SJCRH30 (cell line): Measurements from ENCODE around the gene GPR55. TPM values are rescaled to one million over a fixed set of nuclear protein-coding genes. Genes with fewer than 3 reads are reported as not detected.
A peak's percentile ranks its signal among the peaks of the same experiment; 100 is the strongest.

Source experiments
- DNase-seq, 2 experiments: peaks; one replicate each; pipeline ENCODE4 v3.0.0-alpha.2; 2015 to 2020
- H3K27ac ChIP-seq: fragments of 250-450 bp; sonication (Bioruptor Pico); 2 replicates; pipeline ENCODE4 v1.5.1; 2020; ENCODE audit warnings: mild to moderate bottlenecking, moderate library complexity
- H3K27me3 ChIP-seq: fragments of 250-450 bp; sonication (Bioruptor Pico); 2 replicates; pipeline ENCODE4 v1.5.1; 2020; ENCODE audit warnings: mild to moderate bottlenecking, moderate library complexity
- H3K36me3 ChIP-seq: fragments of 250-450 bp; sonication (Bioruptor Pico); 2 replicates; pipeline ENCODE4 v1.5.1; 2020; ENCODE audit warnings: mild to moderate bottlenecking, moderate library complexity
- H3K4me1 ChIP-seq: fragments of 250-450 bp; sonication (Bioruptor Pico); 2 replicates; pipeline ENCODE4 v1.5.1; 2020; ENCODE audit warnings: mild to moderate bottlenecking, moderate library complexity
- H3K4me3 ChIP-seq: fragments of 250-450 bp; sonication (Bioruptor Pico); 2 replicates; pipeline ENCODE4 v1.5.1; 2020; ENCODE audit warnings: mild to moderate bottlenecking, moderate library complexity
- H3K9me3 ChIP-seq: fragments of 250-450 bp; sonication (Bioruptor Pico); replicated peaks from 2 replicates; pipeline ENCODE4 v1.5.1; 2020; ENCODE audit warnings: mild to moderate bottlenecking, moderate library complexity
- total RNA-seq: library from RNA; depleted of rRNA; stranded (reverse); fragments of >200 nt; shearing (Covaris generic); gene quantifications from 2 replicates; pipeline ENCODE4 v1.2.3, GENCODE V29; 2014

GPR55 gene
- total RNA-seq, 1 experiment from 2014 or later: 0.10 TPM

GRCh38 chr2:230924092-230924469, 961 bp downstream of the GPR55 start:
- peaks cover 57% of the 10 kb centered on the region for H3K27me3 ChIP-seq
- H3K27ac ChIP-seq: no peak overlapping the region
- H3K4me3 ChIP-seq: no peak overlapping the region
- DNase-seq: no peak
- no peaks in the 10 kb centered on the region for H3K9me3 ChIP-seq
- H3K36me3 ChIP-seq: no peaks in the 10 kb centered on the region
- no peaks in the 10 kb centered on the region for H3K4me1 ChIP-seq

GRCh38 chr2:230922951-230923717, 1.9 kb downstream of the GPR55 start:
- no peak overlapping the region for H3K4me3 ChIP-seq
- no peaks in the 10 kb centered on the region for H3K9me3 ChIP-seq
- no peak overlapping the region for H3K27ac ChIP-seq
- peaks cover 56% of the 10 kb centered on the region for H3K27me3 ChIP-seq
- DNase-seq: no peak
- no peaks in the 10 kb centered on the region for H3K4me1 ChIP-seq
- H3K36me3 ChIP-seq: no peaks in the 10 kb centered on the region

GRCh38 chr2:230921806-230922595, 3.0 kb downstream of the GPR55 start:
- H3K36me3 ChIP-seq: no peaks in the 10 kb centered on the region

GRCh38 chr2:230920167-230920566, 4.9 kb downstream of the GPR55 start:
- Histone ChIP-seq H3K36me3 (no peaks in the 10 kb centered on the region), H3K9me3 (no peaks in the 10 kb centered on the region), H3K4me3 (no peak overlapping the region), H3K27me3 (peaks cover 44% of the 10 kb centered on the region), H3K4me1 (no peaks in the 10 kb centered on the region), H3K27ac (no peak overlapping the region)
- DNase-seq: no peak

More at GRCh38 chr2:230921806-230922595, 3.0 kb downstream of the GPR55 start:
- H3K4me3 ChIP-seq: no peak overlapping the region
- H3K27me3 ChIP-seq: peaks cover 52% of the 10 kb centered on the region
- H3K4me1 ChIP-seq: no peaks in the 10 kb centered on the region
- DNase-seq: peak in 1 of 2 experiments; percentile 1
- H3K27ac ChIP-seq: no peak overlapping the region
- H3K9me3 ChIP-seq: no peaks in the 10 kb centered on the region

- no peak overlapping the region for H3K4me3 ChIP-seq
- H3K27ac ChIP-seq: no peak overlapping the region
- no peaks in the 10 kb centered on the region for H3K4me1 ChIP-seq
- no peaks in the 10 kb centered on the region for H3K9me3 ChIP-seq
- no peaks in the 10 kb centered on the region for H3K36me3 ChIP-seq
- peaks cover 44% of the 10 kb centered on the region for H3K27me3 ChIP-seq
- DNase-seq: no peak
Observed at GRCh38 chr2:230919681-230920080, 5.4 kb downstream of the GPR55 start.

GRCh38 chr2:230919240-230919639, 5.8 kb downstream of the GPR55 start:
- no peak overlapping the region for H3K4me3 ChIP-seq
- no peaks in the 10 kb centered on the region for H3K36me3 ChIP-seq
- H3K27me3 ChIP-seq: peaks cover 41% of the 10 kb centered on the region
- no peak for DNase-seq
- H3K4me1 ChIP-seq: no peaks in the 10 kb centered on the region
- H3K9me3 ChIP-seq: no peaks in the 10 kb centered on the region
- no peak overlapping the region for H3K27ac ChIP-seq

GRCh38 chr2:230916218-230916617, 8.8 kb downstream of the GPR55 start:
- DNase-seq: no peak
- Histone ChIP-seq H3K4me1 (no peaks in the 10 kb centered on the region), H3K36me3 (no peaks in the 10 kb centered on the region), H3K27me3 (peaks cover 43% of the 10 kb centered on the region), H3K9me3 (no peaks in the 10 kb centered on the region), H3K4me3 (no peak overlapping the region), H3K27ac (no peak overlapping the region)

GRCh38 chr2:230915319-230915718, 9.7 kb downstream of the GPR55 start:
- Histone ChIP-seq H3K27me3 (peaks cover 36% of the 10 kb centered on the region), H3K4me1 (no peaks in the 10 kb centered on the region), H3K27ac (no peak overlapping the region), H3K36me3 (no peaks in the 10 kb centered on the region), H3K9me3 (no peaks in the 10 kb centered on the region), H3K4me3 (no peak overlapping the region)
- no peak for DNase-seq

GRCh38 chr2:230914886-230915285, 10.2 kb downstream of the GPR55 start:
- H3K9me3 ChIP-seq: no peaks in the 10 kb centered on the region
- H3K4me3 ChIP-seq: no peak overlapping the region
- peaks cover 36% of the 10 kb centered on the region for H3K27me3 ChIP-seq
- H3K4me1 ChIP-seq: no peaks in the 10 kb centered on the region
- no peaks in the 10 kb centered on the region for H3K36me3 ChIP-seq
- no peak for DNase-seq
- H3K27ac ChIP-seq: no peak overlapping the region

GRCh38 chr2:230913406-230914143, 11.5 kb downstream of the GPR55 start:
- H3K4me3 ChIP-seq: no peak overlapping the region
- peak; percentile 32 to 53 for DNase-seq
- no peaks in the 10 kb centered on the region for H3K9me3 ChIP-seq
- H3K27ac ChIP-seq: no peak overlapping the region
- no peaks in the 10 kb centered on the region for H3K36me3 ChIP-seq
- H3K4me1 ChIP-seq: no peaks in the 10 kb centered on the region
- H3K27me3 ChIP-seq: peaks cover 26% of the 10 kb centered on the region

- Histone ChIP-seq H3K9me3 (no peaks in the 10 kb centered on the region), H3K27me3 (peaks cover 19% of the 10 kb centered on the region), H3K4me1 (no peaks in the 10 kb centered on the region), H3K27ac (no peak overlapping the region), H3K4me3 (no peak overlapping the region), H3K36me3 (no peaks in the 10 kb centered on the region)
- no peak for DNase-seq
Observed at GRCh38 chr2:230912724-230913123, 12.3 kb downstream of the GPR55 start.

GRCh38 chr2:230912046-230912445, 13.0 kb downstream of the GPR55 start:
- DNase-seq: no peak
- no peak overlapping the region for H3K27ac ChIP-seq

GRCh38 chr2:230910546-230911177, 14.4 kb downstream of the GPR55 start:
- no peaks in the 10 kb centered on the region for H3K36me3 ChIP-seq
- no peak overlapping the region for H3K4me3 ChIP-seq
- H3K4me1 ChIP-seq: no peaks in the 10 kb centered on the region
- peaks cover 27% of the 10 kb centered on the region for H3K27me3 ChIP-seq
- no peak overlapping the region for H3K27ac ChIP-seq
- no peaks in the 10 kb centered on the region for H3K9me3 ChIP-seq
- no peak for DNase-seq

More at GRCh38 chr2:230912046-230912445, 13.0 kb downstream of the GPR55 start:
- Histone ChIP-seq H3K27me3 (peaks cover 17% of the 10 kb centered on the region), H3K4me3 (no peak overlapping the region), H3K36me3 (no peaks in the 10 kb centered on the region), H3K9me3 (no peaks in the 10 kb centered on the region), H3K4me1 (no peaks in the 10 kb centered on the region)

GRCh38 chr2:230909841-230910545, 15.0 kb downstream of the GPR55 start:
- DNase-seq: no peak
- Histone ChIP-seq H3K9me3 (no peaks in the 10 kb centered on the region), H3K36me3 (no peaks in the 10 kb centered on the region), H3K27me3 (peaks cover 32% of the 10 kb centered on the region), H3K27ac (no peak overlapping the region), H3K4me3 (no peak overlapping the region), H3K4me1 (no peaks in the 10 kb centered on the region)
